ENCODE data around the gene OR5M11. TPM values are rescaled to one million over a fixed set of nuclear protein-coding genes. Genes with fewer than 3 reads are reported as not detected.
"Not testable (repeated sequence)": the region's sequence is repeated elsewhere in the genome, so short reads cannot be mapped to it uniquely, and the experiment has no call there.

The OR5M11 gene
- polyA plus RNA-seq (2013): not detected in 2 replicates

DNA sequence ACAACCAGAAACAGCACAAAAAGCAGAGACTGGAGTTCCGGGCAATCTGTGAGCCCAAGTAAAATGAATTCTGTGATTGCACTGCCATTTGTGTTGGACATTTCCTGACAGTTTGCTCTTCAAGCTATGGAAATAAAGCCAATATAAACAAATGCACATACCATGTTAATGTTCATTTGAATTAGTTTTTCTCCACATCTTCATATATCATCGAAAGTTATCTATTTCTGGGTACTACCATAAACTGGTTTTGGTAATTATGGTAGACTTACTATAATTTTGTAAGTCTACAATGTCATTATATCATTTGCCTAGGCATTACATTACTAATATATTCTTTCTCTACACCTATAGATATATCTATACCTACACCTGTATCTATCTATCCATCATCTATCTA lies at the start of gene OR5M11:
TSS of gene OR5M11 (minus strand) at position 101 of the 400 bp plus-strand sequence. CDS start at position 101, 0 bp downstream.
- Histone ChIP-seq H3K79me2 (ENCODE audit: control insufficient read depth, insufficient read depth, low read length, poor library complexity) (no peaks in the 10 kb centered on the region), H2BK5ac (ENCODE audit: low read depth, low read length, poor library complexity) (no peak within 1 kb of the TSS), H3K27ac (ENCODE audit: low read depth, low read length) (no peak within 1 kb of the TSS), H3K4me3 (ENCODE audit: low read depth, low read length) (no peak within 1 kb of the TSS), H3K4me1 (ENCODE audit: control insufficient read depth in 1 of 2, insufficient read depth in 2 of 2, low read length in 2 of 2) (no peaks in the 10 kb centered on the region), H2BK12ac (ENCODE audit: low read length) (no peak within 1 kb of the TSS), H3K79me1 (ENCODE audit: low read length) (no peaks in the 10 kb centered on the region), H3K23ac (ENCODE audit: low read length) (no peak within 1 kb of the TSS), H3K9me3 (ENCODE audit: insufficient read depth, low read depth, low read length) (peaks cover 4% of the 10 kb centered on the region), H2AK5ac (ENCODE audit: low read length) (no peak within 1 kb of the TSS), H3K14ac (ENCODE audit: low read length) (no peak within 1 kb of the TSS), H3K4me2 (ENCODE audit: low read length) (no peak within 1 kb of the TSS), H3K18ac (ENCODE audit: low read length) (no peak within 1 kb of the TSS), H3K9ac (ENCODE audit: low read length) (no peak within 1 kb of the TSS), H4K12ac (ENCODE audit: low read depth, low read length) (no peak within 1 kb of the TSS), H3K36me3 (ENCODE audit: control insufficient read depth in 1 of 2, insufficient read depth in 2 of 2, low read length in 2 of 2) (no peaks in the 10 kb centered on the region), H3K27me3 (ENCODE audit: insufficient read depth, low read length) (no peaks in the 10 kb centered on the region), H3K4ac (ENCODE audit: low read depth, low read length) (no peak within 1 kb of the TSS), H2AFZ (ENCODE audit: insufficient read depth, low read length, poor library complexity) (no peak within 1 kb of the TSS), H4K8ac (ENCODE audit: low read depth, low read length) (no peak within 1 kb of the TSS), H4K91ac (ENCODE audit: low read depth, low read length) (no peak within 1 kb of the TSS), H2BK120ac (ENCODE audit: insufficient read depth, low read length, poor library complexity) (no peak within 1 kb of the TSS)
- DNase-seq: no peak
- no CpG with 5 or more reads among the region's 2 CpGs for whole genome bisulfite sequencing (ENCODE audit: extremely low coverage, insufficient coverage, insufficient read length)

- not testable (repeated sequence) for H3K4me2 ChIP-seq (ENCODE audit: low read length); H3K79me1 ChIP-seq (ENCODE audit: low read length); H3K23ac ChIP-seq (ENCODE audit: low read length); H3K36me3 ChIP-seq (ENCODE audit: control insufficient read depth in 1 of 2, insufficient read depth in 2 of 2, low read length in 2 of 2); H3K4ac ChIP-seq (ENCODE audit: low read depth, low read length); H3K4me3 ChIP-seq (ENCODE audit: low read depth, low read length); H3K27me3 ChIP-seq (ENCODE audit: insufficient read depth, low read length); H3K9ac ChIP-seq (ENCODE audit: low read length); DNase-seq; H2BK12ac ChIP-seq (ENCODE audit: low read length); H4K91ac ChIP-seq (ENCODE audit: low read depth, low read length); H2BK5ac ChIP-seq (ENCODE audit: low read depth, low read length, poor library complexity); H3K14ac ChIP-seq (ENCODE audit: low read length); H2AFZ ChIP-seq (ENCODE audit: insufficient read depth, low read length, poor library complexity); H3K27ac ChIP-seq (ENCODE audit: low read depth, low read length); H3K79me2 ChIP-seq (ENCODE audit: control insufficient read depth, insufficient read depth, low read length, poor library complexity); H4K12ac ChIP-seq (ENCODE audit: low read depth, low read length); H2BK120ac ChIP-seq (ENCODE audit: insufficient read depth, low read length, poor library complexity); H2AK5ac ChIP-seq (ENCODE audit: low read length); H3K4me1 ChIP-seq (ENCODE audit: control insufficient read depth in 1 of 2, insufficient read depth in 2 of 2, low read length in 2 of 2); H3K18ac ChIP-seq (ENCODE audit: low read length); H3K9me3 ChIP-seq (ENCODE audit: insufficient read depth, low read depth, low read length); H4K8ac ChIP-seq (ENCODE audit: low read depth, low read length)
- WGBS (ENCODE audit: extremely low coverage, insufficient coverage, insufficient read length): no CpG with 5 or more reads among the region's 20 CpGs
Measured at GRCh38 chr11:56592088-56592717, 49.1 kb upstream of the OR5M11 start.

- Histone ChIP-seq H4K8ac (ENCODE audit: low read depth, low read length) (no peak within 1 kb of the TSS), H3K4ac (ENCODE audit: low read depth, low read length) (no peak within 1 kb of the TSS), H3K79me1 (ENCODE audit: low read length) (no peaks in the 10 kb centered on the region), H3K23ac (ENCODE audit: low read length) (no peak within 1 kb of the TSS), H2BK12ac (ENCODE audit: low read length) (no peak within 1 kb of the TSS), H3K9ac (ENCODE audit: low read length) (no peak within 1 kb of the TSS), H3K27me3 (ENCODE audit: insufficient read depth, low read length) (no peaks in the 10 kb centered on the region), H2AK5ac (ENCODE audit: low read length) (no peak within 1 kb of the TSS), H3K14ac (ENCODE audit: low read length) (no peak within 1 kb of the TSS), H3K9me3 (ENCODE audit: insufficient read depth, low read depth, low read length) (no peaks in the 10 kb centered on the region), H3K36me3 (ENCODE audit: control insufficient read depth in 1 of 2, insufficient read depth in 2 of 2, low read length in 2 of 2) (no peaks in the 10 kb centered on the region), H2BK5ac (ENCODE audit: low read depth, low read length, poor library complexity) (no peak within 1 kb of the TSS), H3K4me2 (ENCODE audit: low read length) (no peak within 1 kb of the TSS), H3K4me3 (ENCODE audit: low read depth, low read length) (no peak within 1 kb of the TSS), H3K18ac (ENCODE audit: low read length) (no peak within 1 kb of the TSS), H4K91ac (ENCODE audit: low read depth, low read length) (no peak within 1 kb of the TSS), H2AFZ (ENCODE audit: insufficient read depth, low read length, poor library complexity) (no peak within 1 kb of the TSS), H3K27ac (ENCODE audit: low read depth, low read length) (no peak within 1 kb of the TSS), H3K4me1 (ENCODE audit: control insufficient read depth in 1 of 2, insufficient read depth in 2 of 2, low read length in 2 of 2) (no peaks in the 10 kb centered on the region), H2BK120ac (ENCODE audit: insufficient read depth, low read length, poor library complexity) (no peak within 1 kb of the TSS), H4K12ac (ENCODE audit: low read depth, low read length) (no peak within 1 kb of the TSS), H3K79me2 (ENCODE audit: control insufficient read depth, insufficient read depth, low read length, poor library complexity) (no peaks in the 10 kb centered on the region)
- WGBS (ENCODE audit: extremely low coverage, insufficient coverage, insufficient read length): no CpG with 5 or more reads among the region's 3 CpGs
- no peak for DNase-seq
Measured at GRCh38 chr11:56577621-56578020, 34.6 kb upstream of the OR5M11 start, which contains the start of gene OR5M10. TSS of gene OR5M10 (minus strand) at chr11:56577721. CDS start at chr11:56577721, 0 bp downstream.

GRCh38 chr11:56558574-56558973 lies 15.5 kb upstream of the OR5M11 start:
- H3K4ac ChIP-seq (ENCODE audit: low read depth, low read length): no peak overlapping the region
- no peak overlapping the region for H4K8ac ChIP-seq (ENCODE audit: low read depth, low read length)
- no peak overlapping the region for H3K4me3 ChIP-seq (ENCODE audit: low read depth, low read length)
- H3K27me3 ChIP-seq (ENCODE audit: insufficient read depth, low read length): no peaks in the 10 kb centered on the region
- no peak for DNase-seq
- no peaks in the 10 kb centered on the region for H3K4me1 ChIP-seq (ENCODE audit: control insufficient read depth in 1 of 2, insufficient read depth in 2 of 2, low read length in 2 of 2)
- H3K27ac ChIP-seq (ENCODE audit: low read depth, low read length): no peak overlapping the region
- no peak overlapping the region for H3K23ac ChIP-seq (ENCODE audit: low read length)
- no peaks in the 10 kb centered on the region for H3K9me3 ChIP-seq (ENCODE audit: insufficient read depth, low read depth, low read length)
- H4K12ac ChIP-seq (ENCODE audit: low read depth, low read length): no peak overlapping the region
- no peak overlapping the region for H2BK120ac ChIP-seq (ENCODE audit: insufficient read depth, low read length, poor library complexity)
- no peaks in the 10 kb centered on the region for H3K36me3 ChIP-seq (ENCODE audit: control insufficient read depth in 1 of 2, insufficient read depth in 2 of 2, low read length in 2 of 2)
- no peak overlapping the region for H2BK12ac ChIP-seq (ENCODE audit: low read length)
- no peak overlapping the region for H3K18ac ChIP-seq (ENCODE audit: low read length)
- no peak overlapping the region for H4K91ac ChIP-seq (ENCODE audit: low read depth, low read length)
- no peak overlapping the region for H3K4me2 ChIP-seq (ENCODE audit: low read length)
- no peaks in the 10 kb centered on the region for H3K79me2 ChIP-seq (ENCODE audit: control insufficient read depth, insufficient read depth, low read length, poor library complexity)
- H2AK5ac ChIP-seq (ENCODE audit: low read length): no peak overlapping the region
- no peak overlapping the region for H2AFZ ChIP-seq (ENCODE audit: insufficient read depth, low read length, poor library complexity)
- no peak overlapping the region for H3K9ac ChIP-seq (ENCODE audit: low read length)
- H3K14ac ChIP-seq (ENCODE audit: low read length): no peak overlapping the region
- H3K79me1 ChIP-seq (ENCODE audit: low read length): no peaks in the 10 kb centered on the region
- H2BK5ac ChIP-seq (ENCODE audit: low read depth, low read length, poor library complexity): no peak overlapping the region
- WGBS (ENCODE audit: extremely low coverage, insufficient coverage, insufficient read length): no CpG with 5 or more reads among the region's 6 CpGs
